Gastroesophageal sphincter (tissue), 4 donors: ENCODE data around the gene EFEMP1. TPM values are rescaled to one million over a fixed set of nuclear protein-coding genes. Genes with fewer than 3 reads are reported as not detected.

Experiments
- ATAC-seq: fragments of 150-250 bp; one replicate; pipeline ENCODE4 v1.9.1; 2016; ENCODE audit warnings: mild to moderate bottlenecking, moderate library complexity
- H3K27ac ChIP-seq, 4 donors: fragments of 200-600 bp; sonication (generic) in 3 of 4; 1 replicate in 3 of 4; 2 replicates in 1 of 4; pipeline ENCODE4 v1.5.1; 2016 to 2019
- H3K27me3 ChIP-seq: fragments of 200-600 bp; sonication (generic); one replicate; pipeline ENCODE4 v1.5.1; 2019
- H3K36me3 ChIP-seq, 2 donors: fragments of 200-600 bp; sonication (generic); one replicate each; pipeline ENCODE4 v1.5.1; 2019; ENCODE audit warnings: control low read depth in 1 of 2
- H3K4me1 ChIP-seq, 3 donors: fragments of 200-600 bp; sonication (generic); 1 replicate in 2 of 3; 2 replicates in 1 of 3; pipeline ENCODE4 v1.5.1; 2016 to 2019; ENCODE audit warnings: control low read depth in 2 of 3
- H3K4me3 ChIP-seq, 2 donors: fragments of 200-600 bp; sonication (generic); one replicate each; pipeline ENCODE4 v1.5.1; 2019; ENCODE audit warnings: mild to moderate bottlenecking in 1 of 2, moderate library complexity in 1 of 2
- H3K9me3 ChIP-seq, 3 donors: fragments of 200-600 bp; sonication (generic); one replicate each; pipeline ENCODE4 v1.5.1; 2017 to 2019; ENCODE audit warnings: control low read depth in 2 of 3
- EP300 ChIP-seq: sonication (generic); formaldehyde crosslinking; IDR thresholded peaks from one replicate; pipeline ENCODE4 v1.6.1; 2017; ENCODE audit warnings: antibody characterized with exemption, mild to moderate bottlenecking
- POLR2A ChIP-seq, 2 donors: fragments of 450-650 bp; IDR thresholded peaks; one replicate each; pipeline ENCODE4 v1.6.1; 2017; ENCODE audit warnings: antibody characterized with exemption in 2 of 2, mild to moderate bottlenecking in 2 of 2, moderate library complexity in 1 of 2
- POLR2AphosphoS5 ChIP-seq: sonication (generic); formaldehyde crosslinking; IDR thresholded peaks from one replicate; pipeline ENCODE4 v1.6.1; 2017; ENCODE audit warnings: antibody characterized with exemption
- WGBS, 2 donors: methylation state at CpG; one replicate each; pipeline ENCODE4 v1.1.5; 2018; ENCODE audit warnings: low coverage in 1 of 2; 5-methylcytosine and 5-hydroxymethylcytosine counted together
- total RNA-seq, 4 donors: library from RNA; depleted of rRNA; stranded (reverse); fragments of >200 nt; gene quantifications; one replicate each; pipeline ENCODE4 v1.1.0, GENCODE V29; 2016
- TF ChIP-seq, protein P1 (sequence below), 4 experiments: fragments of 200-600 bp in 2 of 4; fragments of 450-650 bp in 2 of 4; sonication (generic) in 1 of 4; IDR thresholded peaks; one replicate each; pipeline ENCODE4 v1.5.1; 2017 to 2019; ENCODE audit warnings: antibody characterized with exemption in 4 of 4, mild to moderate bottlenecking in 2 of 4, moderate library complexity in 2 of 4

The EFEMP1 gene
- total RNA-seq, 4 donors from 2014 or later = 70.5 to 141 (median 91.9) TPM

DNA sequence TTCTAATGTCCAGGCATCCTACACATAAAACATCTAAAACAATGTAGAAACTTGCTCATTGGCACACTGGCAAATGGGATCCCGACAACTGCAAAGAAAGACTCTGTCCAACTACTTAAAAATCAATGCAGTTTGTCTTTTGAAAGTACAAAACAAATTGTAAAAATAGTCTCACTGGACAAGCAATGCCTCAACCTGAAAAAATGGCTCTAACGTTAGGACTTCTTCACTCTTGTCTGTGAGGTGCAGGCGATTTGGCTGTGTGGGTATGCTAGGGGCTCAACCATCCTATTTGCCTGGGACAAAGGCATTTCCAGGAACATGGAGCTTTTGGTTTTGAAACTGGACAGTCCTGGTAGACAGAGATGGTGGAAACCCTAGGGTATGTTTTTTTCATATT, 10.7 kb downstream of the EFEMP1 start:
- WGBS, 2 donors = 86 to 88% methylated on average over 3 of the region's 3 CpGs
- ATAC-seq = no peak
- H3K9me3 ChIP-seq = no peaks in the 10 kb centered on the region
- H3K27ac ChIP-seq = no peak overlapping the region
- no peak overlapping the region for H3K4me3 ChIP-seq
- H3K36me3 ChIP-seq = no peaks in the 10 kb centered on the region
- H3K4me1 ChIP-seq = no peaks in the 10 kb centered on the region
- TF ChIP-seq POLR2A (IDR thresholded peaks at IDR 0.05) (no peak), EP300 (no peak), POLR2AphosphoS5 (no peak)
- TF ChIP-seq, protein P1, sequence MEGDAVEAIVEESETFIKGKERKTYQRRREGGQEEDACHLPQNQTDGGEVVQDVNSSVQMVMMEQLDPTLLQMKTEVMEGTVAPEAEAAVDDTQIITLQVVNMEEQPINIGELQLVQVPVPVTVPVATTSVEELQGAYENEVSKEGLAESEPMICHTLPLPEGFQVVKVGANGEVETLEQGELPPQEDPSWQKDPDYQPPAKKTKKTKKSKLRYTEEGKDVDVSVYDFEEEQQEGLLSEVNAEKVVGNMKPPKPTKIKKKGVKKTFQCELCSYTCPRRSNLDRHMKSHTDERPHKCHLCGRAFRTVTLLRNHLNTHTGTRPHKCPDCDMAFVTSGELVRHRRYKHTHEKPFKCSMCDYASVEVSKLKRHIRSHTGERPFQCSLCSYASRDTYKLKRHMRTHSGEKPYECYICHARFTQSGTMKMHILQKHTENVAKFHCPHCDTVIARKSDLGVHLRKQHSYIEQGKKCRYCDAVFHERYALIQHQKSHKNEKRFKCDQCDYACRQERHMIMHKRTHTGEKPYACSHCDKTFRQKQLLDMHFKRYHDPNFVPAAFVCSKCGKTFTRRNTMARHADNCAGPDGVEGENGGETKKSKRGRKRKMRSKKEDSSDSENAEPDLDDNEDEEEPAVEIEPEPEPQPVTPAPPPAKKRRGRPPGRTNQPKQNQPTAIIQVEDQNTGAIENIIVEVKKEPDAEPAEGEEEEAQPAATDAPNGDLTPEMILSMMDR (IDR thresholded peaks at IDR 0.05) = no peak
- H3K27me3 ChIP-seq = no peaks in the 10 kb centered on the region

- no peaks in the 10 kb centered on the region for H3K27me3 ChIP-seq
- H3K4me1 ChIP-seq = no peaks in the 10 kb centered on the region
- H3K4me3 ChIP-seq = no peak overlapping the region
- no peaks in the 10 kb centered on the region for H3K9me3 ChIP-seq
- no peaks in the 10 kb centered on the region for H3K36me3 ChIP-seq
- H3K27ac ChIP-seq = no peak overlapping the region
- TF ChIP-seq, protein P1 (IDR thresholded peaks at IDR 0.05) = no peak
- no peak for TF ChIP-seq EP300
- TF ChIP-seq POLR2AphosphoS5 = no peak
- no peak for TF ChIP-seq POLR2A (IDR thresholded peaks at IDR 0.05)
- ATAC-seq = no peak
- WGBS, 2 donors = 83 to 100% methylated on average over 2 of the region's 2 CpGs
Observed at GRCh38 chr2:55910077-55910476, 13.5 kb downstream of the EFEMP1 start.

GRCh38 chr2:55907686-55908085, 15.9 kb downstream of the EFEMP1 start:
- Histone ChIP-seq H3K27me3 (no peaks in the 10 kb centered on the region), H3K27ac (no peak overlapping the region), H3K4me1 (no peaks in the 10 kb centered on the region), H3K9me3 (peaks cover 0 to 20% (median 0%) of the 10 kb centered on the region in 3 donors), H3K36me3 (no peaks in the 10 kb centered on the region), H3K4me3 (no peak overlapping the region)
- 60 to 61% methylated on average over 3 of the region's 3 CpGs for WGBS, 2 donors
- ATAC-seq = no peak
- no peak for TF ChIP-seq POLR2A (IDR thresholded peaks at IDR 0.05)
- TF ChIP-seq, protein P1 (IDR thresholded peaks at IDR 0.05) = no peak
- no peak for TF ChIP-seq POLR2AphosphoS5
- no peak for TF ChIP-seq EP300

DNA sequence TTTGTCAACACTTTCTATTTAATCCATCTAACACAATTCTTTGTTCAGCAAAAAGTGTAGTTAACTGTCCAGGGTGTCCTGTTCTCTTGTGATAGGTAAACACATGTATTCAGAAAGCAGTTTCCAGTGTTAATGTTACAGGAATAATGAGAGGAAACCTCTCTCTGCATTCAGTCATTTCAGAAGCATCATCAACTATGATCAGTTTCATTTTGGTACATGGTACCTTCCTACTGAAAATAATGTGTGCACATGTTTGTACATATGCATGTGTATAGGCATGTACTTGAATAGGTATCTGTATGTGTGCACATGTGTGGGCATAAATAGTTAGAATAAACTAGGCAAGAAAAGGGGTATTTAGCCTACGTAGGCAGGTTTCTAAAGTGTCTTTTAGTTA, 16.6 kb downstream of the EFEMP1 start:
- Histone ChIP-seq H3K4me3 (no peak overlapping the region), H3K27ac (no peak overlapping the region), H3K9me3 (peaks cover 0 to 22% (median 0%) of the 10 kb centered on the region in 3 donors), H3K27me3 (no peaks in the 10 kb centered on the region), H3K4me1 (no peaks in the 10 kb centered on the region), H3K36me3 (no peaks in the 10 kb centered on the region)
- WGBS, 2 donors = 77 to 83% methylated on average over 1 of the region's 1 CpG
- no peak for ATAC-seq
- TF ChIP-seq POLR2AphosphoS5 = no peak
- TF ChIP-seq, protein P1 (IDR thresholded peaks at IDR 0.05) = no peak
- no peak for TF ChIP-seq POLR2A (IDR thresholded peaks at IDR 0.05)
- no peak for TF ChIP-seq EP300

DNA sequence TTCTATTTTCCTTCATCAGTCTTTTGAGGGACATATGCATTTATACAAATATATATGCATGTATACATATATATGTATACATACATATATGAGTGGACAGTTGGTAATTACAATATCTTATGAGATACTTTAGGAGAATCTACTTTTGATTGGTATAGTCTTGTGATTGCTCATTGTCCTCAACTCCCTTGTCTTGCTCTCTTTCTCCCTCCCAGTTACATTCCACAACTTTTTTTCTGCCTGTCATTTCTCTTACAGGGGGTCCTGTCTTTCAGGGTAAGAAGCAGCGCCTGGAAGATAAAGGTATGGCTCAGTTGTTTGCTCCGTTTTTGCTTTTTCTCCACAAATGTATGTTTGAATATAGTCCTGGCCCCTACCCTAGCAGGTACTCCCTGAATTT, 19.9 kb downstream of the EFEMP1 start:
- H3K4me3 ChIP-seq = no peak overlapping the region
- H3K27ac ChIP-seq = no peak overlapping the region
- H3K9me3 ChIP-seq = peaks cover 0 to 22% (median 0%) of the 10 kb centered on the region in 3 donors
- H3K4me1 ChIP-seq = no peaks in the 10 kb centered on the region
- no peak for ATAC-seq
- H3K27me3 ChIP-seq = no peaks in the 10 kb centered on the region
- no peaks in the 10 kb centered on the region for H3K36me3 ChIP-seq
- TF ChIP-seq POLR2AphosphoS5 (no peak), EP300 (no peak)
- 83 to 94% methylated on average over 1 to 2 of the region's 2 CpGs for WGBS, 2 donors
